OCI-LY7 (cell line): ENCODE results near the gene TMEM41A.

Experiments used
- CTCF ChIP-seq: fragments of 200-600 bp; sonication (generic); conservative IDR thresholded peaks from 2 replicates; pipeline ENCODE4 v1.5.1; 2014; ENCODE audit warnings: mild to moderate bottlenecking, antibody characterized with exemption, low read length, moderate library complexity, mixed read lengths
- EZH2phosphoT487 ChIP-seq: fragments of 200-600 bp; sonication (generic); IDR thresholded peaks from 2 replicates; pipeline ENCODE4 v1.6.1; 2018; ENCODE audit warnings: low read depth, borderline replicate concordance, mild to moderate bottlenecking, mixed run types, antibody characterized with exemption, low read length, moderate library complexity, mixed read lengths

GRCh38 chr3:185488465-185488864 lies 10.4 kb downstream of the TMEM41A start:
- TF ChIP-seq EZH2phosphoT487 (no peak), CTCF (no peak)
